Right lobe of liver (tissue), 4 donors: ENCODE measurements around the gene SPATA6.

ENCODE experiments used
- POLR2A ChIP-seq: fragments of 450-650 bp; IDR thresholded peaks from one replicate; pipeline ENCODE4 v1.6.1; 2017; ENCODE audit warnings: antibody characterized with exemption, mild to moderate bottlenecking
- TF ChIP-seq, protein P1 (sequence below), 4 donors: fragments of 200-600 bp in 3 of 4; fragments of 450-650 bp in 1 of 4; IDR thresholded peaks; one replicate each; pipeline versions ENCODE4 v1.5.1 to v1.8.0; 2016 to 2022; ENCODE audit warnings: antibody characterized with exemption in 4 of 4, mild to moderate bottlenecking in 2 of 4
- donor health status: DM: no; HTN: no; CAD: no.
- donor health status: DM: no; HTN: no; CAD: no.
- donor health status: DM: no; HTN: yes; CAD: no.

DNA sequence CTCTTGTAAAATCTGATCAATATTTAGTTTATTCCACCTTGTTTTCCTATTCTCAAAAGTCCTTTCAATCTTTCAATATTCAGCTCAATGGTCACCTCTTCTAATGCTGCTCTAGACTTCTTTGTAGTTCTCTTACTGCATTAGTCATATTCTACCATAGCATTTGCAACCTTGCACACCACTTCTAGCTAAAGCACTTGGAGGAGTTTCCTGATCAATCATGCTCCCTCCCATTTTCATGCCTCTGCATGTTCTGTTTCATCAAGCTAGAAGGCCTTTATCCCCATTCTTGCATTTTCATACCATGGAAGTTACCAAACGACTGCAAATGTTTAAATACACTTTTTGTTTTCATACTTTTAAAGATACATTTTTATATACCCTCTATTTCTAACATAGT, 177.3 kb downstream of the SPATA6 start:
- TF ChIP-seq, protein P1, sequence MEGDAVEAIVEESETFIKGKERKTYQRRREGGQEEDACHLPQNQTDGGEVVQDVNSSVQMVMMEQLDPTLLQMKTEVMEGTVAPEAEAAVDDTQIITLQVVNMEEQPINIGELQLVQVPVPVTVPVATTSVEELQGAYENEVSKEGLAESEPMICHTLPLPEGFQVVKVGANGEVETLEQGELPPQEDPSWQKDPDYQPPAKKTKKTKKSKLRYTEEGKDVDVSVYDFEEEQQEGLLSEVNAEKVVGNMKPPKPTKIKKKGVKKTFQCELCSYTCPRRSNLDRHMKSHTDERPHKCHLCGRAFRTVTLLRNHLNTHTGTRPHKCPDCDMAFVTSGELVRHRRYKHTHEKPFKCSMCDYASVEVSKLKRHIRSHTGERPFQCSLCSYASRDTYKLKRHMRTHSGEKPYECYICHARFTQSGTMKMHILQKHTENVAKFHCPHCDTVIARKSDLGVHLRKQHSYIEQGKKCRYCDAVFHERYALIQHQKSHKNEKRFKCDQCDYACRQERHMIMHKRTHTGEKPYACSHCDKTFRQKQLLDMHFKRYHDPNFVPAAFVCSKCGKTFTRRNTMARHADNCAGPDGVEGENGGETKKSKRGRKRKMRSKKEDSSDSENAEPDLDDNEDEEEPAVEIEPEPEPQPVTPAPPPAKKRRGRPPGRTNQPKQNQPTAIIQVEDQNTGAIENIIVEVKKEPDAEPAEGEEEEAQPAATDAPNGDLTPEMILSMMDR (IDR thresholded peaks at IDR 0.05), result no peak
- no peak for TF ChIP-seq POLR2A
